Neural crest cell (in vitro differentiated cells): ENCODE measurements around the gene GNAI3. TPM values are rescaled to one million over a fixed set of nuclear protein-coding genes. Genes with fewer than 3 reads are reported as not detected.

Experiments
- DNase-seq: peaks from one replicate; pipeline ENCODE4 v3.0.0; 2021; ENCODE audit warnings: low read depth, mixed read lengths, low spot score
- H3K27ac Mint-ChIP-seq: one replicate; pipeline ENCODE4 v1.8.0; 2021; ENCODE audit warnings: mild to moderate bottlenecking, mixed read lengths; ENCODE audit not compliant: unreplicated experiment
- H3K27me3 Mint-ChIP-seq: 2 replicates; pipeline ENCODE4 v1.8.0; 2021; ENCODE audit warnings: low read depth, mild to moderate bottlenecking, mixed read lengths
- H3K36me3 Mint-ChIP-seq: 2 replicates; pipeline ENCODE4 v1.8.0; 2021; ENCODE audit warnings: low read depth, mild to moderate bottlenecking, mixed read lengths
- H3K4me1 Mint-ChIP-seq: 2 replicates; pipeline ENCODE4 v1.8.0; 2021; ENCODE audit warnings: mixed read lengths
- H3K4me3 Mint-ChIP-seq: one replicate; pipeline ENCODE4 v1.8.0; 2021; ENCODE audit warnings: mild to moderate bottlenecking, mixed read lengths
- H3K9me3 Mint-ChIP-seq: 2 replicates; pipeline ENCODE4 v1.8.0; 2021; ENCODE audit warnings: mixed read lengths
- CTCF ChIP-seq: fragments of 200-600 bp; sonication (generic); conservative IDR thresholded peaks from 2 replicates; pipeline ENCODE4 v1.5.0; 2021; ENCODE audit warnings: antibody characterized with exemption, mild to moderate bottlenecking
- total RNA-seq: library from RNA; stranded (reverse); gene quantifications from 2 replicates; pipeline ENCODE4 v1.2.1, GENCODE V29; 2021

Gene GNAI3
- total RNA-seq, 1 donor from 2014 or later, result 9.8 TPM

GRCh38 chr1:109649491-109649914 lies 101.1 kb downstream of the GNAI3 start:
- peak; percentile 34 for TF ChIP-seq CTCF
- DNase-seq, result no peak
- peaks cover 17% of the 10 kb centered on the region for H3K4me1 Mint-ChIP-seq
- no peak overlapping the region for H3K4me3 Mint-ChIP-seq
- peaks cover 5% of the 10 kb centered on the region for H3K9me3 Mint-ChIP-seq
- H3K27me3 Mint-ChIP-seq, result peaks cover 32% of the 10 kb centered on the region
- no peak overlapping the region for H3K27ac Mint-ChIP-seq
- H3K36me3 Mint-ChIP-seq, result peaks cover 7% of the 10 kb centered on the region

DNA sequence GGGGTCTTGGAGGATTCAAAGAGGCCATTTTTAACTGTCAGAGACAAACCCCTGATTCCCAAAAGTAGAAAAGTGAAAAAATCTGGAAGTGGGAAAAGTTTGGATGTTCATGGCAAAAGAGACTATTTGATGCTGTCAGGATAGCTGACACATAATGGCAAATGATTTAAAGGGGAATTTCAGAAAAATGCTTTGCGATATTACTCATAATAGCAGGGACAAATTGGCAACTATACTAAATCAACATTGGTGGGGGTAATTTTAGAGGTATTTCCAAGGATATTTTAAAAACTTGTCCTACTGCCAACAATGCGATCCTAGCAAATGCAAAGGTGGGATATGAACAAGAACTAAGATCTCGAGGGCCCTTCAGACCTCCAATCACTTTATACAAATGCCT lies 102.2 kb downstream of the GNAI3 start:
- no peak for DNase-seq
- Mint-ChIP-seq H3K27me3 (peaks cover 36% of the 10 kb centered on the region), H3K27ac (no peak overlapping the region), H3K4me1 (peaks cover 20% of the 10 kb centered on the region), H3K4me3 (no peak overlapping the region), H3K9me3 (peaks cover 5% of the 10 kb centered on the region), H3K36me3 (peaks cover 7% of the 10 kb centered on the region)
- no peak for TF ChIP-seq CTCF

DNA sequence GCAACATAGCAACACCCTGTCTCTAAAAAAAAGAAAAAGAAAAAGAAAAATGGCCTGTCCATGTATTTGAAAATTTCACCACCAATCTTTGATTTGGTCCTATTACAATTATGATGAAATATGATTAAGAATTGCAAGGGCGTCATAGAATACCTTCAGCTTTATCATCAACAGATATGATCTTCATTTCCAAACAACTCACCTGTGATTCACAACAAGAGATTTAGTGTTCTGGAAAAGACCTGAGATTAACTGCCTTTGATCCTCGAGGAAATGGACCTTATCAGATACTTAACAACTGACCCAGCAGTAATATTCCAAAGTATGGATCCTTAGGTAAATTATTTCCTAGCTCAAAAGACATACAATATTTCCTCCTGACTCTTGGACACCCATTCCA lies 104.0 kb downstream of the GNAI3 start:
- peaks cover 33% of the 10 kb centered on the region for H3K4me1 Mint-ChIP-seq
- peaks cover 5% of the 10 kb centered on the region for H3K9me3 Mint-ChIP-seq
- H3K27ac Mint-ChIP-seq, result no peak overlapping the region
- peaks cover 40% of the 10 kb centered on the region for H3K27me3 Mint-ChIP-seq
- H3K36me3 Mint-ChIP-seq, result peaks cover 2% of the 10 kb centered on the region
- no peak overlapping the region for H3K4me3 Mint-ChIP-seq
- no peak for TF ChIP-seq CTCF
- no peak for DNase-seq

DNA sequence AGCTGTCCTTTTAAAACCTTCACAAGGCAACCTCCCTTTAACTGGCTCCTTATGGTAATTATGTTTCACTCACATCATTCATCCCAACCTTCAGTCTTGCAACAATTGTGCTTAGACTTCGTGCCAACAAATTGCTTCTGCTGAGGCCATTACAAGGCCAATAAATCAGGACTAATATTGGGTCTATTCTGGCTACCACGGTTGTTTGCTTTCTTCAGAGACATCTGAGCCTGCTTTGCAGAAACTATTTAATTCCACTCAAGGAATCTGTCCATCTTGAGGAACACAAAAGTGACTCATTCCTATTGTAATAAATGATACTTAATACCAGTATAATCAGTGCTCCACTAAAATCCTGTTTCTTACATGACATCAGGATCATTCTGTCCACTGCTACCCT lies 104.9 kb downstream of the GNAI3 start:
- peaks cover 5% of the 10 kb centered on the region for H3K9me3 Mint-ChIP-seq
- H3K27me3 Mint-ChIP-seq, result peaks cover 40% of the 10 kb centered on the region
- no peak for TF ChIP-seq CTCF
- no peak for DNase-seq
- H3K4me1 Mint-ChIP-seq, result peaks cover 42% of the 10 kb centered on the region
- peak overlapping the region; percentile 56 for H3K4me3 Mint-ChIP-seq
- no peak overlapping the region for H3K27ac Mint-ChIP-seq
- no peaks in the 10 kb centered on the region for H3K36me3 Mint-ChIP-seq

GRCh38 chr1:109654519-109654918 lies 106.1 kb downstream of the GNAI3 start:
- DNase-seq, result no peak
- Mint-ChIP-seq H3K27me3 (peaks cover 40% of the 10 kb centered on the region), H3K4me3 (peak overlapping the region; percentile 94), H3K9me3 (no peaks in the 10 kb centered on the region), H3K27ac (no peak overlapping the region), H3K36me3 (no peaks in the 10 kb centered on the region), H3K4me1 (peaks cover 39% of the 10 kb centered on the region)
- no peak for TF ChIP-seq CTCF
